NCI-H510A treated with DMSO at 0.1 percent for 48 hours (cell line): ENCODE data around the gene SRPK3.
"Not testable (repeated sequence)": the region's sequence is repeated elsewhere in the genome, so short reads cannot be mapped to it uniquely, and the experiment has no call there.

Experiments used
- DNase-seq: peaks from one replicate; lab custom pipeline; 2025; lab: John Stamatoyannopoulos, UW

Gene SRPK3

GRCh38 chrX:153780678-153781427 lies at the start of gene SRPK3:
Gene SRPK3 (plus strand): TSS chrX:153781041. CDS start chrX:153781087, 46 bp downstream.
- no peak for DNase-seq

GRCh38 chrX:153731117-153731844 lies 49.6 kb upstream of the SRPK3 start:
- no peak for DNase-seq

- no peak for DNase-seq
Observed at GRCh38 chrX:153731845-153732215, 49.0 kb upstream of the SRPK3 start.

GRCh38 chrX:153732401-153732800 lies 48.4 kb upstream of the SRPK3 start:
- DNase-seq = no peak

- no peak for DNase-seq
Observed at GRCh38 chrX:153733651-153734240, 47.1 kb upstream of the SRPK3 start.

GRCh38 chrX:153734871-153735270 lies 46.0 kb upstream of the SRPK3 start:
- DNase-seq = no peak

GRCh38 chrX:153735274-153735673 lies 45.6 kb upstream of the SRPK3 start:
- DNase-seq = no peak

GRCh38 chrX:153736071-153736820 lies 44.6 kb upstream of the SRPK3 start:
- DNase-seq = no peak

- no peak for DNase-seq
Observed at GRCh38 chrX:153736871-153737441, 43.9 kb upstream of the SRPK3 start.

- DNase-seq = no peak
Observed at GRCh38 chrX:153738056-153738605, 42.7 kb upstream of the SRPK3 start.

GRCh38 chrX:153739754-153740486 lies 40.9 kb upstream of the SRPK3 start:
- no peak for DNase-seq

GRCh38 chrX:153740631-153741222 lies 40.1 kb upstream of the SRPK3 start:
- no peak for DNase-seq

GRCh38 chrX:153741446-153741845 lies 39.4 kb upstream of the SRPK3 start:
- DNase-seq = no peak

- DNase-seq = not testable (repeated sequence)
Observed at GRCh38 chrX:153742111-153742510, 38.7 kb upstream of the SRPK3 start.

- DNase-seq = not testable (repeated sequence)
Observed at GRCh38 chrX:153742796-153743467, 37.9 kb upstream of the SRPK3 start.

- not testable (repeated sequence) for DNase-seq
Observed at GRCh38 chrX:153743468-153744209, 37.2 kb upstream of the SRPK3 start.

GRCh38 chrX:153744210-153745066 lies 36.4 kb upstream of the SRPK3 start:
- DNase-seq = no peak

GRCh38 chrX:153745067-153745433 lies 35.8 kb upstream of the SRPK3 start:
- not testable (repeated sequence) for DNase-seq
